ENCODE measurements around the gene PSG11.
"Not testable (repeated sequence)": the region's sequence is repeated elsewhere in the genome, so short reads cannot be mapped to it uniquely, and the experiment has no call there.

PSG11 gene

DNA sequence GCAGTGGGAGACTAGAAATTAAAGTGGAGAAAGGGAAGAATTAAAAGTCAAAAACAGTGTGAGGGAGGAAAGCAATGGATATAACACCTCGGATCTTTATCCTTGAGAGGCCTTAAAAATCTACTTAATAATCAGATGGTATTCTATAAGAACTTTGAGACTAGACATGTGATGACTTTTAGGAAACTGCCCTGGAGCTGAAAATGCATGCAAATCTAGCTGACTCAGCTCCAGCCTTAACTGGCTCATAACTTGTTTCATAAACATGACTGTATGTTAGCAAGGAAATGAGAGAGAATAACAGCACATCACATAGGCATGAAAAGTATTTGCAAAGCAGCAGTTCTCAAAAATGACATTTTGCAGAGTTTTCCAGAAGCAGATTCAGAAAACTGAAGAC is 38.1 kb downstream of the PSG11 start:
- DNase-seq: not testable (repeated sequence)

DNA sequence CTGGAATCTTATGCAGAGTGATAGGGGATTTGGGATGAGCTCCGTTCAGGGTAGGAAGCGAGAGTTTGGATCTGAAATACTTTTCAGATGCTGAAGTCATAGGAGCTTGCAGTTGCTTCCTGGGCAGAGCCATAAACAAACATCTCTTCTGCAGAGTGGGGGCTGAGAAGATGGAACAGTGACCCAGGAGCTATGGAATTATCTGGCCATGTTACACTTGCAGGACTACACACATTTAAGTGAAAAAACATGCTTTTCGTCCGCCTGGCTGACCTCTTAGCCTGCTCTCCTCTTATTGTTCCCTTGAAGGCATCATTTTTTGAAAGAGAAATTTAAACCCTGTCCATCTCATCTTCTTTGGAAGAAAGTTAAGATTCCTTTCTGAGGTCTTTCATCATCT is 40.7 kb downstream of the PSG11 start:
- no peak for DNase-seq

DNA sequence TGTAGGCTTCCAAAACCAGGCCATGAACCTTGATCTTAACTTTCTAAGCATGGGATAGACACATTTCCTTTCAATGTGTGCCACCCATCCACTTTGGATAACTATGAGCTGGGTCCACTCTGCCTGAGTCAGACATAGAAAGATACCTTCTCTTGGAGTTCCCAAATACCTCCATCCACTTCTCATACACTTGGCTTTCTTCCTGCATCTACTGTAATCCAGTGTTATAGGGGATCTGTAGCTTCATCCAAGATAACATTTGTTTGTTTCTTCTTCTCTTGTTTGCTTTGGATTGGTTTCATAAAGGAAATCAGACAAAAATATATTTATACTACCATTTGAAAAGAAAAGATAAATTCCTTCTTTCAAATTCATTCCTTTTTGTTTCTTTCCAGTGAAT is 44.2 kb downstream of the PSG11 start:
- not testable (repeated sequence) for DNase-seq

DNA sequence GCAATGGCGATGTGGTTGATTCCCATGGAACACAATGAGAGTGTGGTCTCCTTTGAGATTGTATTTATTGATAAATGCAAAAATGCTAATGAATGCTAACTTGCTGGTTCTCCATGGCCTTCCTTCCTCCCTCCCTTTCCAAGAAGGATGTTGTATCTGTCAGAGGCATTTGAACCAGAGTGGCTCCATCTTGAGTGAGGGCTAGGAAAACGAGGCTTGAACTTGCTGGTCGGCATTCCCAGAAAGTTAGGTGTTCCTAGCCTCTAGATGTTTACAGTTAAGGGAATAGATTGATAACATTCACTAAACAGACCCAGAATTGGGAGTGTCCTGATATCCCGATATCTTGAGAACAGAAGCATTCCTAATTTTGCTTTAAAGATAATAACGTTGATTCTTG is 54.8 kb downstream of the PSG11 start:
- not testable (repeated sequence) for DNase-seq

DNA sequence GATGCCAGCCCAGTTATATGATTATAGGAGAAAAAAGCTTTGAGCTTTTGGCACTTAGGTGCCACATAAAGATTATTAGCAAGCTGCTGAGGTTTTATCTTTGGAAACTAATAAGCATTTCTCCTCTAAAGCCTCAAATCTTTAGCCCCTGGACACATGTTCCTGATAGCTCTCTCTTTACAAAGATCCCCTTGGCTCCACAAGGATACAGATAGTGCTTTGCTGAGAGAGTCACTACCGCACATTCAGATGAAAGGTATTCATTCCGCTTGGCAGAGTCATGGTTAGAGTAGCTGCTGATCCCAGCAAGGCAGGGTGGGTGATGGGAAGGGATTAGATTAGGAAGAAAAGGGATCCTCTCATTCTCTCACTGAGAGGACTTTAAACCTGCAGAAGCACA is 61.1 kb downstream of the PSG11 start:
- DNase-seq: no peak

DNA sequence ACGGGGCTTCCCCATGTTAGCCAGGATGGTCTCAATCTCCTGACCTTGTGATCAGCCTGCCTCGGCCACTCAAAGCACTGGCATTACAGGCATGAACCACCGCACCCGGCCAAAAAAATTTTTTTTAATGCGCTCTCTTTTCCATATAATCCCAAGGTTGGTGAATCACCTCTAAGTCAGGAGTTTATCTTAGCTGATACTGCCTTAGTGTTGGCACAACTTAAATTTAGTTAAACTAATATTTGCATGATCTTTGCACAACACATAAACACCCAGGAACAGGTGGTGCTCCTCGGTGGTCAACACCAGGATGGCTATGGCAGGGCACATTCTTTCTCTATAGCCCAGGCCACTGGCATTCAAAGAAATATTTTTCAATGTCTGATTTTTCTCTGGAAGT is 65.2 kb downstream of the PSG11 start:
- DNase-seq: no peak

All from suppressor macrophage treated with lipopolysaccharide for 4 hours (primary cell).